Neuronal stem cell (in vitro differentiated cells): Measurements from ENCODE around the gene C1QL4.

Experiments used
- DNase-seq: peaks from one replicate; pipeline ENCODE4 v3.0.0-alpha.2; 2013; ENCODE audit warnings: low spot score
- H2AFZ ChIP-seq: one replicate; pipeline ENCODE4 v1.6.1; 2013; ENCODE audit warnings: mild to moderate bottlenecking, low read length, inconsistent platforms
- H2AK5ac ChIP-seq: 2 replicates; pipeline ENCODE4 v1.6.1; 2013; ENCODE audit warnings: low read depth, mild to moderate bottlenecking, inconsistent platforms, low read length, moderate library complexity, mixed read lengths
- H2BK120ac ChIP-seq: 2 replicates; pipeline ENCODE4 v1.6.1; 2013; ENCODE audit warnings: low read depth, mild to moderate bottlenecking, inconsistent platforms, low read length, moderate library complexity, mixed read lengths
- H2BK12ac ChIP-seq: one replicate; pipeline ENCODE4 v1.6.1; 2013; ENCODE audit warnings: low read length, inconsistent platforms
- H2BK15ac ChIP-seq: 2 replicates; pipeline ENCODE4 v1.6.1; 2013; ENCODE audit warnings: mild to moderate bottlenecking, low read length, inconsistent platforms, mixed read lengths
- H2BK5ac ChIP-seq: one replicate; pipeline ENCODE4 v1.6.1; 2013; ENCODE audit warnings: inconsistent platforms, mild to moderate bottlenecking, low read length, moderate library complexity
- H3K14ac ChIP-seq: one replicate; pipeline ENCODE4 v1.6.1; 2013; ENCODE audit warnings: low read length, inconsistent platforms
- H3K18ac ChIP-seq: 2 replicates; pipeline ENCODE4 v1.6.1; 2013; ENCODE audit warnings: low read length, inconsistent platforms
- H3K23ac ChIP-seq: 2 replicates; pipeline ENCODE4 v1.6.1; 2013; ENCODE audit warnings: low read depth, mild to moderate bottlenecking, mixed read lengths, low read length, inconsistent platforms; ENCODE audit not compliant: poor library complexity
- H3K27ac ChIP-seq: replicated peaks from 3 replicates; pipeline ENCODE4 v1.5.1; 2013; ENCODE audit warnings: low read length, inconsistent platforms
- H3K27me3 ChIP-seq, 3 experiments: 2 replicates each; pipeline ENCODE4 v1.6.1; 2013; ENCODE audit warnings: low read length in 3 of 3, mild to moderate bottlenecking in 2 of 3, inconsistent platforms in 1 of 3, low read depth in 1 of 3, mixed read lengths in 1 of 3, moderate library complexity in 1 of 3; ENCODE audit not compliant: control insufficient read depth in 3 of 3, insufficient read depth in 3 of 3
- H3K36me3 ChIP-seq, 2 donors: replicated peaks in 1 of 2; 2 replicates each; pipeline ENCODE4 v1.6.1; 2013; ENCODE audit warnings: low read length in 2 of 2; ENCODE audit not compliant: control insufficient read depth in 2 of 2, insufficient read depth in 2 of 2
- H3K4ac ChIP-seq: 2 replicates; pipeline ENCODE4 v1.6.1; 2013; ENCODE audit warnings: inconsistent platforms, mild to moderate bottlenecking, low read length, moderate library complexity
- H3K4me1 ChIP-seq, 2 donors: 1 replicate in 1 of 2; 2 replicates in 1 of 2; pipeline ENCODE4 v1.6.1; 2013; ENCODE audit warnings: low read length in 2 of 2, low read depth in 1 of 2; ENCODE audit not compliant: control insufficient read depth in 2 of 2, insufficient read depth in 1 of 2
- H3K4me2 ChIP-seq: one replicate; pipeline ENCODE4 v1.6.1; 2013; ENCODE audit warnings: mild to moderate bottlenecking, low read length, inconsistent platforms; ENCODE audit not compliant: insufficient read depth, poor library complexity, severe bottlenecking
- H3K4me3 ChIP-seq, 2 donors: 2 replicates each; pipeline ENCODE4 v1.5.1; 2013; ENCODE audit warnings: low read length in 2 of 2, mild to moderate bottlenecking in 2 of 2, inconsistent platforms in 1 of 2, moderate library complexity in 1 of 2
- H3K79me1 ChIP-seq: one replicate; pipeline ENCODE4 v1.6.1; 2013; ENCODE audit warnings: low read depth, mild to moderate bottlenecking, inconsistent platforms, low read length, moderate library complexity
- H3K9ac ChIP-seq: one replicate; pipeline ENCODE4 v1.6.1; 2013; ENCODE audit warnings: mild to moderate bottlenecking, low read depth, low read length, inconsistent platforms; ENCODE audit not compliant: poor library complexity
- H3K9me3 ChIP-seq, 2 donors: replicated peaks in 1 of 2; 2 replicates each; pipeline versions ENCODE3 to v1.6.1; 2013; ENCODE audit warnings: low read length in 2 of 2, mild to moderate bottlenecking in 2 of 2, inconsistent platforms in 1 of 2, low read depth in 1 of 2, mixed read lengths in 1 of 2, moderate library complexity in 1 of 2; ENCODE audit not compliant: control insufficient read depth in 2 of 2, insufficient read depth in 1 of 2
- H4K8ac ChIP-seq: one replicate; pipeline ENCODE4 v1.6.1; 2013; ENCODE audit warnings: low read depth, mild to moderate bottlenecking, inconsistent platforms, low read length, moderate library complexity
- H4K91ac ChIP-seq: one replicate; pipeline ENCODE4 v1.6.1; 2013; ENCODE audit warnings: low read length, low read depth, mild to moderate bottlenecking, inconsistent platforms; ENCODE audit not compliant: poor library complexity
- WGBS, 2 donors: extraction: QIAGEN DNeasy Blood & Tissue Kit; methylation state at CpG; one replicate each; pipeline ENCODE4 v1.1.7; 2013; ENCODE audit warnings: missing lambda C conversion rate in 2 of 2, mixed read lengths in 1 of 2; ENCODE audit not compliant: insufficient read length in 2 of 2, insufficient replicate concordance in 1 of 2; ENCODE audit errors: extremely low coverage in 2 of 2; 5-methylcytosine and 5-hydroxymethylcytosine counted together

C1QL4 gene

GRCh38 chr12:49301760-49302159 is 35.2 kb downstream of the C1QL4 start:
- Histone ChIP-seq H2AFZ (no peak overlapping the region), H3K27me3 (peaks cover 17 to 50% (median 24%) of the 10 kb centered on the region in 3 experiments), H3K79me1 (no peaks in the 10 kb centered on the region), H3K18ac (no peak overlapping the region), H2BK5ac (no peak overlapping the region), H3K23ac (no peak overlapping the region), H2AK5ac (no peak overlapping the region), H3K4me2 (no peak overlapping the region), H2BK15ac (no peak overlapping the region), H3K36me3 (no peaks in the 10 kb centered on the region), H3K14ac (no peak overlapping the region), H4K91ac (no peak overlapping the region), H3K4me3 (no peak overlapping the region), H2BK12ac (no peak overlapping the region), H3K4me1 (peaks cover under 1 to 4% of the 10 kb centered on the region in 2 donors), H2BK120ac (no peak overlapping the region), H4K8ac (no peak overlapping the region), H3K4ac (no peak overlapping the region), H3K9ac (no peak overlapping the region), H3K9me3 (no peaks in the 10 kb centered on the region), H3K27ac (no peak overlapping the region)
- no peak for DNase-seq
- no CpG with 5 or more reads among the region's 4 CpGs for WGBS, 2 donors

DNA sequence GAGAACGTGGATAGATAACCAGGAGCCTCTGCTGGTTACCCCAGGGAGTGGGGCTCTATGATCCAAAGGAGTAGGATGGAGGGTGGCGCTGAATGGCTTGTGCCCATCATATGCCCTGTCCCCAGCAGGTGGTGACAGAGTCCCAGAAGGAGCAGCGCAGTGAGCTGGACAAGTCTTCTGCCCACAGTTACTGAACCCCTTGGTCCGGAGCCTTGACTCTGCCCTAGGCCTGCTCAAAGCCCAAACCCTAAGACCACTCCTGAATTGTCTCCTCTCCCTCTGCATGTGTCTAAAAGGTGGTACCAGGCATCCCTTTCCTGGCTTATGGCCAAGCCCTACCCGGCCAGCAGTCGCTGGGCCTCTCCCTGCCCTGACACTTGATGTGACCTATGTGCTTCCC is 38.8 kb downstream of the C1QL4 start:
- Histone ChIP-seq H4K91ac (no peak overlapping the region), H3K4ac (no peak overlapping the region), H3K79me1 (no peaks in the 10 kb centered on the region), H3K9me3 (no peaks in the 10 kb centered on the region), H2BK15ac (no peak overlapping the region), H3K36me3 (no peaks in the 10 kb centered on the region), H2BK5ac (no peak overlapping the region), H3K9ac (no peak overlapping the region), H3K18ac (no peak overlapping the region), H4K8ac (no peak overlapping the region), H3K23ac (no peak overlapping the region), H2BK120ac (no peak overlapping the region), H3K4me1 (peaks cover 15 to 20% of the 10 kb centered on the region in 2 donors), H2BK12ac (no peak overlapping the region), H3K27ac (no peak overlapping the region), H3K27me3 (peaks cover 40 to 64% (median 60%) of the 10 kb centered on the region in 3 experiments), H2AFZ (no peak overlapping the region), H3K4me3 (no peak overlapping the region), H3K14ac (no peak overlapping the region), H2AK5ac (no peak overlapping the region), H3K4me2 (no peak overlapping the region)
- WGBS, 2 donors = no CpG with 5 or more reads among the region's 6 CpGs
- no peak for DNase-seq

DNA sequence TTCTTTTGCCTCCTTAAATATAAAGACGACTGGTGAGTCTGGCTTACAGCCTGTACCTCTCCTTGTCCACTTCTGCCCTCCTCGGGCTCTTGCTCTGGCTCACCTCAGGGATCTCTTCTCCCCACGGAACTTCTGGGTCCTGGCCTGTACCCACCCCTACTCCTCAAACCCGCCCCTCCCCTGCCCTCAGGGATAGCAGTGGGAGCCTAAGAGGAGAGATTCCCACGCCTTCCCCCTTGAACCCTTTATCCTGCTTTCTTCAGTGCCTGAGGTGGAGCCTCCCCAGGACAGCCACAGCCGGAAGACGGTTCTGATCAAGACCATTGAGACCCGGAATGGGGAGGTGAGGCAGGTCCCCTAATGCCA is 39.3 kb downstream of the C1QL4 start:
- no peaks in the 10 kb centered on the region for H3K36me3 ChIP-seq

DNA sequence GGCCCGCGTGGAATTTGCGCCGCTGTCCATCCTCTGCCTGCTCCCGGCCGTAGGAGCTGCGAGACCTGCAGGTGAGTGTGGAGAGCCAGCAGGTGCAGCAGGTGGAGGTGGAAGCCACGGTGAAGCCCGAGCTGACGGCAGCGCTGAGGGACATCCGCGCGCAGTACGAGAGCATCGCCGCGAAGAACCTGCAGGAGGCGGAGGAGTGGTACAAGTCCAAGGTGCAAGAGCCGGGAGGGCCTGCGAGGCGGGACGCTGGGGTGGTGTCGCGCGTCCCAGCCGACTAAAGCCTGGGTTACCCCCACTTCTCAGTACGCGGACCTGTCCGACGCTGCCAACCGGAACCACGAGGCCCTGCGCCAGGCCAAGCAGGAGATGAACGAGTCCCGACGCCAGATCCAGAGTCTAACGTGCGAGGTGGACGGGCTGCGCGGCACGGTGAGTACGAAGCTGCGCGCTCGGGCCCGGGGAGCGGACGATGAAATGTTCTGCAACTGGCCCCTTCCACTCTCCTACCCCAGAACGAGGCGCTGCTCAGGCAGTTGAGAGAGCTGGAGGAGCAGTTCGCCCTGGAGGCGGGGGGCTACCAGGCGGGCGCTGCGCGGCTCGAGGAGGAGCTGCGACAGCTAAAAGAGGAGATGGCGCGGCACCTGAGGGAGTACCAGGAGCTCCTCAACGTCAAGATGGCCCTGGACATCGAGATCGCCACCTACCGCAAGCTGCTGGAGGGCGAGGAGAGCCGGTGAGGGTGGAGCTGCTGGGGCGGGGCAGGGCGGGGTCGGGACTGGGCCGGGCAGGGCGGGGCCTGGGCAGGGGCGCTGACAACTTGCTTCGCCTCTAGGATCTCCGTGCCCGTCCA is 39.9 kb downstream of the C1QL4 start:
- Histone ChIP-seq H2AK5ac (peak overlapping the region; percentile 85), H3K4me3 (peak overlapping the region in 1 of 2 donors; percentile 60), H3K9ac (peak overlapping the region; percentile 78), H3K4ac (no peak overlapping the region), H2BK12ac (peak overlapping the region; percentile 43), H3K79me1 (no peaks in the 10 kb centered on the region), H3K18ac (peak overlapping the region; percentile 98), H3K4me1 (peaks cover 16 to 20% of the 10 kb centered on the region in 2 donors), H4K8ac (no peak overlapping the region), H4K91ac (no peak overlapping the region), H2AFZ (peak overlapping the region; percentile 84), H2BK15ac (peak overlapping the region; percentile 79), H3K14ac (peak overlapping the region; percentile 85), H3K23ac (peak overlapping the region; percentile 60), H3K9me3 (no peaks in the 10 kb centered on the region), H3K36me3 (no peaks in the 10 kb centered on the region), H3K27me3 (peaks cover 40 to 69% (median 66%) of the 10 kb centered on the region in 3 experiments), H3K4me2 (peak overlapping the region; percentile 52), H2BK120ac (peak overlapping the region; percentile 35), H3K27ac (no peak overlapping the region), H2BK5ac (peak overlapping the region; percentile 72)
- WGBS, 2 donors = no CpG with 5 or more reads among the region's 77 CpGs
- DNase-seq = no peak

More for the DNA sequence above, 39.3 kb downstream of the C1QL4 start:
- Histone ChIP-seq H3K4me3 (no peak overlapping the region), H3K4me2 (peak overlapping the region; percentile 52), H3K9me3 (no peaks in the 10 kb centered on the region), H2BK15ac (no peak overlapping the region), H2BK5ac (no peak overlapping the region), H3K27ac (no peak overlapping the region), H2AK5ac (no peak overlapping the region), H4K8ac (no peak overlapping the region), H4K91ac (no peak overlapping the region), H3K4me1 (peaks cover 16 to 20% of the 10 kb centered on the region in 2 donors), H3K9ac (no peak overlapping the region), H3K79me1 (no peaks in the 10 kb centered on the region), H2BK120ac (no peak overlapping the region), H3K18ac (no peak overlapping the region), H3K23ac (no peak overlapping the region), H3K4ac (no peak overlapping the region), H3K14ac (no peak overlapping the region), H2BK12ac (no peak overlapping the region), H3K27me3 (peaks cover 40 to 64% (median 62%) of the 10 kb centered on the region in 3 experiments), H2AFZ (no peak overlapping the region)
- DNase-seq = no peak
- WGBS, 2 donors = no CpG with 5 or more reads among the region's 8 CpGs
